Activated CD4-positive, CD25-positive, alpha-beta regulatory T cell (primary cell): ENCODE results near the gene DNAAF9.
"Not testable (repeated sequence)": the region's sequence is repeated elsewhere in the genome, so short reads cannot be mapped to it uniquely, and the experiment has no call there.

Experiments
- DNase-seq, 4 experiments: peaks; one replicate each; lab custom pipeline; 2025; lab: John Stamatoyannopoulos, UW

The DNAAF9 gene

GRCh38 chr20:3407040-3407770 is at the start of gene DNAAF9:
Gene DNAAF9 (minus strand): TSS chr20:3407669. CDS start chr20:3407557, 112 bp downstream.
- peak; percentile 40 to 51 (median 44) for DNase-seq

GRCh38 chr20:3456648-3457047 is 49.2 kb upstream of the DNAAF9 start:
- no peak for DNase-seq

- no peak for DNase-seq
Measured at GRCh38 chr20:3454831-3455230, 47.4 kb upstream of the DNAAF9 start.

GRCh38 chr20:3452690-3453089 is 45.2 kb upstream of the DNAAF9 start:
- no peak for DNase-seq

GRCh38 chr20:3452136-3452535 is 44.7 kb upstream of the DNAAF9 start:
- DNase-seq, result no peak

- DNase-seq, result no peak
Measured at GRCh38 chr20:3449319-3449718, 41.9 kb upstream of the DNAAF9 start.

- no peak for DNase-seq
Measured at GRCh38 chr20:3447321-3447720, 39.9 kb upstream of the DNAAF9 start.

- no peak for DNase-seq
Measured at GRCh38 chr20:3446779-3447178, 39.3 kb upstream of the DNAAF9 start.

GRCh38 chr20:3436864-3437574 is 29.6 kb upstream of the DNAAF9 start:
- DNase-seq, result no peak

- no peak for DNase-seq
Measured at GRCh38 chr20:3434232-3434631, 26.8 kb upstream of the DNAAF9 start.

GRCh38 chr20:3433744-3434143 is 26.3 kb upstream of the DNAAF9 start:
- DNase-seq, result no peak

GRCh38 chr20:3432844-3433243 is 25.4 kb upstream of the DNAAF9 start:
- no peak for DNase-seq

GRCh38 chr20:3431109-3431508 is 23.6 kb upstream of the DNAAF9 start:
- DNase-seq, result no peak

GRCh38 chr20:3430376-3431069 is 23.1 kb upstream of the DNAAF9 start:
- no peak for DNase-seq

GRCh38 chr20:3426766-3427165 is 19.3 kb upstream of the DNAAF9 start:
- DNase-seq, result not testable (repeated sequence)

- DNase-seq, result no peak
Measured at GRCh38 chr20:3423126-3423525, 15.7 kb upstream of the DNAAF9 start.

GRCh38 chr20:3421985-3422384 is 14.5 kb upstream of the DNAAF9 start:
- DNase-seq, result no peak

- DNase-seq, result peak in 3 of 4 experiments; percentile 7 to 10 (median 8)
Measured at GRCh38 chr20:3420211-3420707, 12.8 kb upstream of the DNAAF9 start.

- not testable (repeated sequence) for DNase-seq
Measured at GRCh38 chr20:3418161-3418560, 10.7 kb upstream of the DNAAF9 start.

- no peak for DNase-seq
Measured at GRCh38 chr20:3414122-3414521, 6.7 kb upstream of the DNAAF9 start.

GRCh38 chr20:3413393-3413889 is 6.0 kb upstream of the DNAAF9 start:
- DNase-seq, result no peak

GRCh38 chr20:3412600-3413392 is 5.3 kb upstream of the DNAAF9 start:
- no peak for DNase-seq
